ENCODE results near the gene RPS4Y1. TPM values are rescaled to one million over a fixed set of nuclear protein-coding genes. Genes with fewer than 3 reads are reported as not detected.

Gene RPS4Y1
- total RNA-seq, 1 donor: not detected

Other genes with a start within 250 kb of the RPS4Y1 start
- not detected for gene SRY, start 53.9 kb upstream of the RPS4Y1 start, total RNA-seq
- gene ZFY, start 93.8 kb downstream of the RPS4Y1 start, total RNA-seq: not detected

Data from mononuclear cell (primary cell).